HS-5 (cell line): ENCODE measurements around the gene LBHD2.
"Not testable (repeated sequence)": the region's sequence is repeated elsewhere in the genome, so short reads cannot be mapped to it uniquely, and the experiment has no call there.

Experiments used
- DNase-seq: peaks from one replicate; pipeline ENCODE4 v3.0.0-alpha.2; 2012; ENCODE audit warnings: low read depth

Gene LBHD2

GRCh38 chr14:103104654-103105452, 20.8 kb downstream of the LBHD2 start:
- no peak for DNase-seq

DNA sequence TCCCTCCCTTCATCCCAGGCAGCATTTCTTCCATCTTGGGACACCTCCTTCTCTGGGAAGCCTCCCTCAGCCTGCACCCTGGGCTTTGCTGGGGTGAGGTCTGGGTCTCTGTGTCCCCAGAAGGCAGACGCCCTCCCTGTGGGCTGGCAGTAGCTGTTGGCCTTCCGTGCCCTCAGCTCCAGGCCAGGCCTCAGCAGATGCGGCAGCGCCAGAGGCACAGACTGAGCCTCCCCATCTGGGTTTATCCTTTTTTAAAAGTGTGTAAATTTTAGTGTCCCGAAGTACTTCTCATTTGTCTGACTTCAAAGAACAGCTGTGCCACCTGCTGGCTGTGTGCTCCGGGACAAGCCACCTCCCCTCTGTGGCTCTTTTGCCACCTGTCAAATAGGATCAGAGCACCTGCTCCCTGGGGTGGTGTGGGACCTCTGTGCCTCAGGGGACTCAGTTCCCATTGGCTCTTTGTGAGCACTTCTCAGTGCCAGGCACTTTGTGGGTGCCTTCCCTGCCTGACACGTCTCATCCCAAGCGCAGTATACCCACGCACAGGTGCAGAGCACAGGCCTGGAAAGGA, 21.7 kb downstream of the LBHD2 start:
- DNase-seq, result no peak

DNA sequence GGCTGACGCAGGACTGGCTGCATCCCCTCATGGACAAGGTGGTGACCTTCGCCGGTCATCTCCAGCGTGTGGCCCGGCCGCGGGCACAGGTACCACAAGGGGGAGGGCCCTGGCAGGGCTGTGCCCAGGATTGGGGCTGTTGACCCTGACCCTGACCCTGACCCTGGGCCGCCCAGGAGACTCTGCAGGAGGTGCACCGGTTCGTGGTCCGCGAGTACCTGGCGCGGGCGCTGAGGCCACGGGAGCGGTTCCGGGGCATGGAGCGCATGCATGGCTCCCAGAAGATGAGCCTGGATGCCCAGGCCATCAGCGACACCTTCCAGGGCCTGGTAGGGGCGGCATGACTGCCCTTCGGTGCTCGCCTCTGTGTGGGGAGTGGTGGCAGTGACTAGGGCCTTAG, 23.4 kb downstream of the LBHD2 start:
- no peak for DNase-seq

DNA sequence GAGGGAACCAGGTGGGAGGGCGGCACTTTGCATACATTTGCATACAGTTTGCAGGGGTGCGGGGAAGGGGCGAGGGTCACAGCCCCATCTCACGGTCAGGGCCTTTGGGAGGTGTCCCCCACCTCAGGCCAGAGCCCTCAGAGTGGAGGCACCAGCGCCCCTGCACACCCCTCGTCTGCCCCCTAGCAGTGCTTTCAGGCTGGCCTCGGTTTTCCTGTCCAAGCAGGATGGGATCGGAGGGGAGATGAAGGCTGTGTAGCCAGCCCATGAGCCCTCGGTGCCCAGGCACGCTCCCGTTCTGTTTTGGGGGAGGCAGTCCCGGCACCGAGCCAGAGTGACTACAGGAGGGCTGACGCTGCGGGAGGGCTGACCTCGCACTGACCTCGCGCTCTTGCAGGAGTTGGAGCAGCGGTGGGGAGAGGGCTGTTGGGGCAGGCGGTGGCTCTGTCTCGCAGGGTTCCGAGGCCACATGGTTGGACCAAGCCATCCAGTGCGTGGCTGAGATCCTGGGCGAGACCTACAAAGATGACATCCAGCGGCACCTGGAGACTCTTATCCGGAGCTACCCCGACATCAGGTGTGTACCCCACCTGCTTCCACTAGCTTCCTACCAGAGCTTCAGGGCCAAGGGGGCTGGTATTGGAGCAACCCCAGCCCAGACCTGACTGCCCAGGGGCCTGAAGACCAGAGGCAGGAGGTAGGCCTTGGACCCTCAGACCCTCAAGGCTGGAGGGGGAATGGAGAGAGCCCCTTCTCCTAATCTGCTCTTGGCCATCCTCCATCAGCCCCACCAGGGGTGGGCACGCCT, 24.1 kb downstream of the LBHD2 start:
- DNase-seq, result no peak

DNA sequence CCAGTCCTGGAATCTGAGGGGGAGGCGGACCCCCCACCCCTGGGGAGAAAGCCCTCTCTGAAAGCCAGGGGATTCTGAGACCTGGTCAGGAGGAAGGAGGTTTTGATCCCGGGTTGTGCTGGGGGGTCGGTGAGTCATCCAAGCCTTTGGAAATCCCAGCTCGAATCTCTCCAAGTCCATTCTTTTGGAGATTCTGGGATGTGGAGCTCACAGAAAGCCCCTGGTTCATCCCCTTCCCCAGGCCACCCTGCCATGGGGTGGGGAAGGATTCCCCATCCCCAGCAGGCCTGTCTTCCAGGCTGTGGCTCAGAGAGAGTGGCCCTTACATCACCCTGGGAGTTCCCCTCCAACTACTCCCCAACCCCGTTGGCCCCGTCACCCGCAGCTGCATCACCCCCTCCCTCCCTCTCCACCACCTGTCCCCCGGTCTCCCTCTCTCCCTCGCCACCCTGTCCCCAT, 24.8 kb downstream of the LBHD2 start:
- peak; percentile 39 for DNase-seq

GRCh38 chr14:103109535-103110441, 25.8 kb downstream of the LBHD2 start:
- peak; percentile 64 for DNase-seq

DNA sequence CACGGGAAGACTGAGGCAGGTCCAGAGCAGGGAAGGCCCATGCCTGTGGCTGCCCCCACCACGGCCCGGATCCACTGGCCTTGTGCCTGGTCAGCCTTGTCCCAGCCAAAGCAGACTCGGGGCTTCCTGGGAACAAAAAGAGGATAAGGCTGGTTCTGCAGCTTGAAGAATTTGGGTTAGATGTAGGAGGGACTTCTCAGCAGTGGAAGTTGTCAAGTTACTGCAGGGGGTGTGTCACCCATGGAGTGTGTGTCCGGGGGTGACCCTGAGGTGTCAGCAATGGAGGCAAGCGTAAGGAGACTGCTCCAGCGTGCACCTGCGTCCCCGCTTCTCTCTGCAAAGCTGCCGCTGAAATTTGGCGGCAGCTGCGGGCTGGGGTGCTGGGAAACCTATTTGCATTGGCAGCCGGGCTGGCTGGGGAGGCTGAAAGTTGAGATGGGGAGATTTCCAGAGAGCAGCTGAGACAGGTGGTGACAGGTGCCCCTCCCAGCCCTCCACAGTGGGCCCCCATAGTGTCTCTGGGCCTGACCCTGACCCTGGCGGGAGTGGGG, 26.7 kb downstream of the LBHD2 start:
- DNase-seq, result no peak

GRCh38 chr14:103111232-103111868, 27.3 kb downstream of the LBHD2 start:
- no peak for DNase-seq

DNA sequence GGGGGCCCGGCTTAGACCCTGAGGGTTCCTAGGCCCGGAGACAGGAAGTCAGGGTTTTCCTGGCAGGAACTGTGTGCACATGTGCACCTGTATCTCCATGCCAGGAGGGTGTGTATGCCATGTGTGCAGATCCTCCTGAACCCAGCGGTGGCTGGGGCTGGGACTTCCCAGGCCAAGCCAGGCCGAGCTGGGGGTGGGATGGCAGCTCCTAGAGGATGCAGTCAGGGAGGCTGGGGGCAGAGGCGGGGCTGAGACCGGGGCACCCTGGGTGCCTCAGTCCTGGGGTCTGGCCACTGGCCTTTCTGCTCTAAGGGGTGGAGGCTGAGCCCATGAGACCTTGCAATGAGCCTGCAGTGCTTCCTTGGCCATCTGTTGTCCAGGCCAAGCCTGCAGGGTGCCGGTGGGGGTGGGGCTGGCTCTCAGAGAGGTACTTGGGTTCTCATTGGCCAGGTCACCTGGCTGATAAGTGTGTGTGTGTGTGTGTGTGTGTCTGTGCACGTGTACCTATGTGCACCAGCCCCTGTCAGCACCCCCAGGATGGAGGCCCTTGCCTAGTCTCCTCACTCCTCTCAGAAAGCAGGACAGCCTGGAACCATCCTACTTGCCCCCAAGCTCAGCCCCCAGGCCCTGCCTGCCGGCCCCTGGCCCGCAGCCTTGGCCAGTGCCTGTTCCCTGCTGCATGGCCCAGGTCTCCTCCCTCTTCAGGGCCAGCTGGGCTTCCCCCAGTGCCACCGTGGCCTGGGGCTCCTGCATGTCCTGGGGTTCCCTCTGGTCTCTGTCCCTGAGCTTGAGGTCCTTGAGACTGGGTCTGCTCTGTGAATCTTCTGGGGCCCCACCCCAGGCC, 28.6 kb downstream of the LBHD2 start:
- DNase-seq, result no peak

- DNase-seq, result no peak
These were observed 29.3 kb downstream of the LBHD2 start for GRCh38 chr14:103113303-103113702.

GRCh38 chr14:103113774-103114173, 29.8 kb downstream of the LBHD2 start:
- no peak for DNase-seq

- not testable (repeated sequence) for DNase-seq
These were observed 31.2 kb downstream of the LBHD2 start for GRCh38 chr14:103115086-103115679.

GRCh38 chr14:103115845-103116572, 32.0 kb downstream of the LBHD2 start:
- no peak for DNase-seq

GRCh38 chr14:103116636-103117035, 32.6 kb downstream of the LBHD2 start:
- DNase-seq, result no peak

- DNase-seq, result not testable (repeated sequence)
These were observed 33.5 kb downstream of the LBHD2 start for GRCh38 chr14:103117499-103117898.

DNA sequence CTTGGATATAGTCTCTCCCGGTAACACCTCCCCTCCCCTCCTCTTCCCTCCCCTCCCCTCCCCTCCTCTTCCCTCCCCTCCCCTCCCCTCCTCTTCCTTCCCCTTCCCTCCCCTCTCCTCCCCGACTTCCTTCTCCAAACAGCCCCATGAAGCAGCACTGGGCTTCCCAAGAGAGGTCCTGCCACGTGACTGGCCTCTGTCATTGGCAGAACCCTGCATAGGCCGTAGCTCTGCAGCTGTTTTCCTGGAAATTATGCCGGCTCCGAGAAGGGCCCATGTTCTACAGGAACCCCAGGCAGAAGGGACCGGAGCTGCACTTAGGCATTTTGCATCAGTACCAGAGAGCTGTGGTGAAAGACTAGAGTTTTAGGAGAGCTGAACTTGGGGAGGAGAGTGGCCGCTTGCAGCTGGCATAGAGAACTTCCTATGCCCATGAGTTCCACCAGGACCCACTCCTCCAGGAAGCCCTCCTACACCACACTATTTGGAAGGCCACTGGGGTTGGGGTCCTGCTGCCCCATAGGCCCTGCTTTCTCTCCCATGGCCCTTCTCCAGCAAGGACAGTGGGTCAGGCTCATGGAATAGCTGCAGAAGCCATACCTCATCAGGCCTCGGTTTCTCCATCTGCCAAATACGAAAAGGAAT, 34.1 kb downstream of the LBHD2 start:
- no peak for DNase-seq

DNA sequence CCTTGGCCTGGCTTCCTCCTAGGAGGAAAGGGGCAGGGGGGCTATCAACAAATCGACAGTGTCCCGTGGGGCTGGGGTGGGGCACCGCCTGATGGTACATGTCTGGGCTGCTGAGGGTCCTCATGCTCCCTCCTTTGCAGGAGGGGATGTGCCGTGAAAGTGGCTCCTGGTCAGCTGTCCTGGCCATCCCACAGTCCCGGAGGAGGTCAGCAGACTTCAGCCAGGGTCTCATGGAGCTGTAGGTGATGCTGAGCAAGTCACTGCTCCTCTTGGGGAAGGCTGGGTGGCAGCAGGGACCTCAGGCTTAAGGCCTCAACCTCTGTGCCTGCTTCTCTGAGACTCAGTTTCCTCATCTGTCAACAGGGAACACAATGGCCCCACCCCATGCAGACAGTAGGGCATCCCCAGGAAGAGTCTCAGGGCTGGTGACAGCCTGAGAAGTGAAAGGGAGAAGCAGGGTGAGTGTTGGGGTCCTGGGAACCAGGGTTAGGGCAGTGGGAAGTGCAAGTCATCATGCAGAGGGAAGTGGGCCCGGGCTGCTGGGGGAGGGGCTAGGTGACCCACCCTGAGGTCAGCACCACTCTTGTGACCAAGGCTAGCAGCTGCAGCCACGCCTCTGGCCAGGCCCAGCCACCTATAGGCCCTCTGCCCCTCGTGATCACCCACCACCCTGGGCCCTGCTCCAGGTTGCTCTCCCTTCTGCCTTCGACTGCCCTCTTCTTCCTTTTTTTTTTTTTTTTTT, 34.8 kb downstream of the LBHD2 start:
- no peak for DNase-seq

DNA sequence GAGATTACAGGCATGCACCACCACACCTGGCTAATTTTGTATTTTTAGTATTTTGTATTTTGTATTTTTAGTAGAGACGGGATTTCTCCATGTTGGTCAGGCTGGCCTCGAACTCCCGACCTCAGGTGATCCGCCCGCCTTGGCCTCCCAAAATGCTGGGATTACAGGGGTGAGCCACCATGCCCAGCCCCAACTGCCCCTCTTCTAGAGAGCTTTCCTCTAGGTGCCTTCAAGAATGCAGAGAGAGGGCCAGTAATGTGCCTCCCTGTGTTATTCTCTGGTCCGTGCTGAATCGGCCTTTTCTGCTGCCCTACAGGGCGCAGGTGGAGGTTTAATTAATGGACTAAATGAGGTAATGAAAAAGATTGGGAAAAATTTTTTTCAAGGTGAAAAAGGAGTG, 35.5 kb downstream of the LBHD2 start:
- DNase-seq, result not testable (repeated sequence)
